Lower leg skin (tissue), 3 donors: ENCODE results near the gene FBXL19.

Experiments used
- POLR2A ChIP-seq, 2 donors: fragments of 450-650 bp; IDR thresholded peaks; one replicate each; pipeline ENCODE4 v1.6.1; 2016 to 2017; ENCODE audit warnings: antibody characterized with exemption in 2 of 2, mild to moderate bottlenecking in 1 of 2, moderate library complexity in 1 of 2
- TF ChIP-seq, protein P1 (sequence below), 3 donors: fragments of 450-650 bp; IDR thresholded peaks; one replicate each; pipeline ENCODE4 v1.5.1; 2016; ENCODE audit warnings: antibody characterized with exemption in 3 of 3, mild to moderate bottlenecking in 3 of 3, moderate library complexity in 2 of 3

DNA sequence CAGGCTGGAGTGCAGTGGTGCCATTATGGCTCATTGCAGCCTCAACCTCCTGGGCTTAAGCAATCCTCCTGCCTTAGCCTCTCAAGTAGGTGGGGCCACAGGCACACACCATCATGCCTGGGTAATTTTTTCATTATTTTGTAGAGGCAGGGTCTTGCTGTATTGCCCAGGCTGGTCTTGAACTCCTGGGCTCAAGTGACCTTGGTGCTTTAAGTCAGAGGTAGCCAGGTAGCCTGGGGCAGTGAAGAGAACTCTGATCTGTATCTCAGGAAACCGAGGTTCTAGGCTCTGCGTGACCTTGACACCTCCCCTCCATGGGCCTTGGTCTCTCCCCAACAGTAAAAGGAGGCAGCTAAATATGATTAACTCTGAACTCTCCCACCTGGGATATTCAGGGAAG lies 23.6 kb upstream of the FBXL19 start:
- TF ChIP-seq, protein P1, sequence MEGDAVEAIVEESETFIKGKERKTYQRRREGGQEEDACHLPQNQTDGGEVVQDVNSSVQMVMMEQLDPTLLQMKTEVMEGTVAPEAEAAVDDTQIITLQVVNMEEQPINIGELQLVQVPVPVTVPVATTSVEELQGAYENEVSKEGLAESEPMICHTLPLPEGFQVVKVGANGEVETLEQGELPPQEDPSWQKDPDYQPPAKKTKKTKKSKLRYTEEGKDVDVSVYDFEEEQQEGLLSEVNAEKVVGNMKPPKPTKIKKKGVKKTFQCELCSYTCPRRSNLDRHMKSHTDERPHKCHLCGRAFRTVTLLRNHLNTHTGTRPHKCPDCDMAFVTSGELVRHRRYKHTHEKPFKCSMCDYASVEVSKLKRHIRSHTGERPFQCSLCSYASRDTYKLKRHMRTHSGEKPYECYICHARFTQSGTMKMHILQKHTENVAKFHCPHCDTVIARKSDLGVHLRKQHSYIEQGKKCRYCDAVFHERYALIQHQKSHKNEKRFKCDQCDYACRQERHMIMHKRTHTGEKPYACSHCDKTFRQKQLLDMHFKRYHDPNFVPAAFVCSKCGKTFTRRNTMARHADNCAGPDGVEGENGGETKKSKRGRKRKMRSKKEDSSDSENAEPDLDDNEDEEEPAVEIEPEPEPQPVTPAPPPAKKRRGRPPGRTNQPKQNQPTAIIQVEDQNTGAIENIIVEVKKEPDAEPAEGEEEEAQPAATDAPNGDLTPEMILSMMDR (IDR thresholded peaks at IDR 0.05) = no peak
- no peak for TF ChIP-seq POLR2A (IDR thresholded peaks at IDR 0.05)
